WI38 (cell line): Measurements from ENCODE around the gene NKX1-1.

Source experiments
- H3K4me3 ChIP-seq: 2 replicates; pipeline ENCODE4 v1.5.1; 2011; ENCODE audit warnings: low read depth, mild to moderate bottlenecking, control low read depth, low read length
- CTCF ChIP-seq: IDR thresholded peaks from 2 replicates; pipeline ENCODE4 v1.5.1; 2012; ENCODE audit warnings: low read depth, mild to moderate bottlenecking, control low read depth, low read length

Gene NKX1-1

GRCh38 chr4:1366371-1367229 is 39.6 kb downstream of the NKX1-1 start:
- no peak for TF ChIP-seq CTCF
- H3K4me3 ChIP-seq, result no peak overlapping the region

GRCh38 chr4:1365271-1366178 is 40.7 kb downstream of the NKX1-1 start:
- no peak for TF ChIP-seq CTCF

GRCh38 chr4:1364748-1365147 is 41.5 kb downstream of the NKX1-1 start:
- no peak for TF ChIP-seq CTCF
- H3K4me3 ChIP-seq, result no peak overlapping the region

More at GRCh38 chr4:1365271-1366178, 40.7 kb downstream of the NKX1-1 start:
- H3K4me3 ChIP-seq, result no peak overlapping the region

GRCh38 chr4:1364217-1364616 is 42.0 kb downstream of the NKX1-1 start:
- no peak overlapping the region for H3K4me3 ChIP-seq
- TF ChIP-seq CTCF, result no peak

- no peak overlapping the region for H3K4me3 ChIP-seq
- TF ChIP-seq CTCF, result no peak
These were observed 42.7 kb downstream of the NKX1-1 start for GRCh38 chr4:1363513-1363912.

GRCh38 chr4:1362521-1362920 is 43.7 kb downstream of the NKX1-1 start:
- no peak for TF ChIP-seq CTCF
- no peak overlapping the region for H3K4me3 ChIP-seq
